Measurements from ENCODE around the gene DNAJC25.

Gene DNAJC25

DNA sequence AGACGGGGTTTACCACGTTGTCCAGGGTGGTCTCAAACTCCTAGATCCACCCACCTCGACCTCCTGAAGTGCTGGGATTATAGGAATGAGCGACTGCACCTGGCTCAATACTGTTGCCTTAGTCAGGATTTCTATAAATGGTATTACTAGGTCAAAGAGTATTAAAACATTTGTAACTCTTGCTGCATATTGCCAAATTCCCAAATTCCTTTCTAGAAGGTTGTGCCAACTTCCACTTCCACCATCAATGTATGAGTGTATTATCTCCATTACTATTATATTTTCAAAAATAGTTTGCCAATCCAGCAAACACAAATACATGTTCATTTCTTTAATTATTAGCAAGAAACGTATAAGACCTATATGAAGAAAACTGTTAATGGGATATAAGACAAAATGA lies 42.3 kb upstream of the DNAJC25 start:
- H4K20me1 ChIP-seq (ENCODE audit: low read depth, low read length), result no peaks in the 10 kb centered on the region
- H3K79me2 ChIP-seq (ENCODE audit: insufficient read depth, low read length), result no peaks in the 10 kb centered on the region
- no peak overlapping the region for H3K9ac ChIP-seq (ENCODE audit: low read length)
- H3K27me3 ChIP-seq (ENCODE audit: low read length), result no peaks in the 10 kb centered on the region
- H3K9me3 ChIP-seq (ENCODE audit: insufficient read depth, low read length), result no peaks in the 10 kb centered on the region
- H3K9me2 ChIP-seq (replicated peaks; ENCODE audit: insufficient read depth, low read length), result no peaks in the 10 kb centered on the region
- H3K36me3 ChIP-seq (ENCODE audit: low read length), result no peaks in the 10 kb centered on the region
- no peak overlapping the region for H3K27ac ChIP-seq (ENCODE audit: low read depth, low read length)
- H3K4me2 ChIP-seq (ENCODE audit: low read depth, low read length, poor library complexity, severe bottlenecking), result no peak overlapping the region
- H2AFZ ChIP-seq (ENCODE audit: low read depth, low read length, severe bottlenecking), result no peak overlapping the region
- no peaks in the 10 kb centered on the region for H3F3A ChIP-seq (ENCODE audit: insufficient read depth)
- TF ChIP-seq, protein P1, sequence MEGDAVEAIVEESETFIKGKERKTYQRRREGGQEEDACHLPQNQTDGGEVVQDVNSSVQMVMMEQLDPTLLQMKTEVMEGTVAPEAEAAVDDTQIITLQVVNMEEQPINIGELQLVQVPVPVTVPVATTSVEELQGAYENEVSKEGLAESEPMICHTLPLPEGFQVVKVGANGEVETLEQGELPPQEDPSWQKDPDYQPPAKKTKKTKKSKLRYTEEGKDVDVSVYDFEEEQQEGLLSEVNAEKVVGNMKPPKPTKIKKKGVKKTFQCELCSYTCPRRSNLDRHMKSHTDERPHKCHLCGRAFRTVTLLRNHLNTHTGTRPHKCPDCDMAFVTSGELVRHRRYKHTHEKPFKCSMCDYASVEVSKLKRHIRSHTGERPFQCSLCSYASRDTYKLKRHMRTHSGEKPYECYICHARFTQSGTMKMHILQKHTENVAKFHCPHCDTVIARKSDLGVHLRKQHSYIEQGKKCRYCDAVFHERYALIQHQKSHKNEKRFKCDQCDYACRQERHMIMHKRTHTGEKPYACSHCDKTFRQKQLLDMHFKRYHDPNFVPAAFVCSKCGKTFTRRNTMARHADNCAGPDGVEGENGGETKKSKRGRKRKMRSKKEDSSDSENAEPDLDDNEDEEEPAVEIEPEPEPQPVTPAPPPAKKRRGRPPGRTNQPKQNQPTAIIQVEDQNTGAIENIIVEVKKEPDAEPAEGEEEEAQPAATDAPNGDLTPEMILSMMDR (IDR thresholded peaks at IDR 0.05; ENCODE audit: insufficient read depth, low read length, poor library complexity, severe bottlenecking), result no peak
- no peak for TF ChIP-seq EZH2phosphoT487 (conservative IDR thresholded peaks at IDR 0.05; ENCODE audit: low read length)
- no peak overlapping the region for H3K4me3 ChIP-seq (ENCODE audit: insufficient read depth, low read length, poor library complexity, severe bottlenecking)

DNA sequence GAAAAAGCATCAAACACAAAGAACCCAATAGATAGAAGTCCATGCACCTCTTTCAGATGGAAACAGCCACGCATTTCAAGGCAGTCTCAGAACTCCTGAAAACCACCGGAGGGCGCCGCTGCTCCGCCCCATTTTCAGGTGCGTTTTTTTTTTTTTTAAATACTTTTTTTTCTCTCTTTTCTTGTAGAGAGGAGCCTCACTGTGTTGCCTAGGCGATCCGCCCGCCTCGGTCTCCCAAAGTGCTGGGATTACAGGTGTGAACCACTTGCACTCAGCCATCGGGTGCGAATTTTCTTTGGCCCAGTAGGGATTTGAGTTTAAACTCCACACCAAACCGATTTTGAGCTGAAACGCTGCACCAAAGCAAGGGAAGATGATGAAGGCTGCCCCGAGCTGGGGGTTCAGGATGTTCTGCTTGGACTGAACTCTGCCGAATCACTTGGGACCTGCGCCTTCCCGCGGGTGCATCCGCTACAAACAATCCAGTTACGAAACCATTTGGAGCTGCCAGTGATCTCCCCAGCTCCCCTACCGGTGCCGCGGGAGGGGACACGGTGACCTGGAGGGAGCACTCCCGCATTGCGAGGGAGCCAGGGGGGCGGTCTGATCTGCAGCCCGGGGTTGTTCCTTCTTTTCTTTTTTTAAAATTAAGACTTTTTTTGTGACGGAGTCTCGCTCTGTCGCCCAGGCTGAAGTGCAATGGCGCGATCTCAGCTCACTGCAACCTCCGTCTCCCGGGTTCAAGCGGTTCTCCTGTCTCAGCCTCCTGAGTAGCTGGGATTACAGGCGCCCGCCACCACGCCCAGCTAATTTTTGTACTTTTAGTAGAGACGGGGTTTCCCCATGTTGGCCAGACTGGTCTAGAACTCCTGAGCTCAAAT lies 33.0 kb upstream of the DNAJC25 start:
- Histone ChIP-seq H2AFZ (ENCODE audit: low read depth, low read length, severe bottlenecking) (peak overlapping the region; percentile 74), H3K4me2 (ENCODE audit: low read depth, low read length, poor library complexity, severe bottlenecking) (peak overlapping the region; percentile 56), H3K27me3 (ENCODE audit: low read length) (no peaks in the 10 kb centered on the region), H3K4me3 (ENCODE audit: insufficient read depth, low read length, poor library complexity, severe bottlenecking) (peak overlapping the region; percentile 32), H3K27ac (ENCODE audit: low read depth, low read length) (no peak overlapping the region), H3K9me3 (ENCODE audit: insufficient read depth, low read length) (no peaks in the 10 kb centered on the region), H3K9ac (ENCODE audit: low read length) (no peak overlapping the region; the same call in 1 of the 2 replicates), H3K9me2 (replicated peaks; ENCODE audit: insufficient read depth, low read length) (no peaks in the 10 kb centered on the region), H3K79me2 (ENCODE audit: insufficient read depth, low read length) (no peaks in the 10 kb centered on the region), H4K20me1 (ENCODE audit: low read depth, low read length) (no peaks in the 10 kb centered on the region), H3F3A (ENCODE audit: insufficient read depth) (no peaks in the 10 kb centered on the region), H3K36me3 (ENCODE audit: low read length) (no peaks in the 10 kb centered on the region)
- TF ChIP-seq, protein P1 (IDR thresholded peaks at IDR 0.05; ENCODE audit: insufficient read depth, low read length, poor library complexity, severe bottlenecking), result peak; percentile 75
- TF ChIP-seq EZH2phosphoT487 (conservative IDR thresholded peaks at IDR 0.05; ENCODE audit: low read length), result no peak

GRCh38 chr9:111598733-111599091 lies 32.4 kb upstream of the DNAJC25 start:
- Histone ChIP-seq H3K27ac (ENCODE audit: low read depth, low read length) (no peak overlapping the region), H3K4me3 (ENCODE audit: insufficient read depth, low read length, poor library complexity, severe bottlenecking) (no peak overlapping the region), H3K36me3 (ENCODE audit: low read length) (no peaks in the 10 kb centered on the region), H3K9me3 (ENCODE audit: insufficient read depth, low read length) (no peaks in the 10 kb centered on the region), H3K4me2 (ENCODE audit: low read depth, low read length, poor library complexity, severe bottlenecking) (no peak overlapping the region), H3K79me2 (ENCODE audit: insufficient read depth, low read length) (no peaks in the 10 kb centered on the region), H3K9me2 (replicated peaks; ENCODE audit: insufficient read depth, low read length) (no peaks in the 10 kb centered on the region), H3F3A (ENCODE audit: insufficient read depth) (no peaks in the 10 kb centered on the region), H3K27me3 (ENCODE audit: low read length) (no peaks in the 10 kb centered on the region), H4K20me1 (ENCODE audit: low read depth, low read length) (no peaks in the 10 kb centered on the region), H2AFZ (ENCODE audit: low read depth, low read length, severe bottlenecking) (no peak overlapping the region), H3K9ac (ENCODE audit: low read length) (no peak overlapping the region)
- TF ChIP-seq, protein P1 (IDR thresholded peaks at IDR 0.05; ENCODE audit: insufficient read depth, low read length, poor library complexity, severe bottlenecking), result no peak
- TF ChIP-seq EZH2phosphoT487 (conservative IDR thresholded peaks at IDR 0.05; ENCODE audit: low read length), result no peak

Measured in SU-DHL-6 (cell line).